ENCODE results near the gene SLC35E3. TPM values are rescaled to one million over a fixed set of nuclear protein-coding genes. Genes with fewer than 3 reads are reported as not detected.

Gene SLC35E3
- total RNA-seq, 1 experiment from 2014 or later = 4.9 TPM

- Histone ChIP-seq H3K9me2 (ENCODE audit: insufficient read depth) (no peaks in the 10 kb centered on the region), H3K4me1 (ENCODE audit: control insufficient read depth in 1 of 2, insufficient read depth in 2 of 2, low read length in 2 of 2) (peaks cover 8 to 12% of the 10 kb centered on the region in 2 experiments), H3K4me2 (ENCODE audit: low read length) (no peak overlapping the region), H3K4me3 (replicated peaks in 1 of 2; ENCODE audit: low read depth in 1 of 2, low read length in 2 of 2) (no peak overlapping the region), H3K36me3 (ENCODE audit: control insufficient read depth in 1 of 2, insufficient read depth in 2 of 2, low read length in 2 of 2) (no peaks in the 10 kb centered on the region), H3K9me3 (ENCODE audit: control insufficient read depth in 1 of 2, insufficient read depth in 1 of 2, low read depth in 1 of 2, low read length in 2 of 2) (no peaks in the 10 kb centered on the region), H3K79me2 (ENCODE audit: insufficient read depth, low read length) (no peaks in the 10 kb centered on the region), H3K27ac (ENCODE audit: low read depth, low read length) (no peak overlapping the region), H4K20me1 (ENCODE audit: insufficient read depth) (no peaks in the 10 kb centered on the region), H3K9ac (ENCODE audit: low read length) (no peak overlapping the region), H2AFZ (ENCODE audit: low read depth, low read length, poor library complexity, severe bottlenecking) (no peak overlapping the region), H3K27me3 (ENCODE audit: insufficient read depth, low read length) (no peaks in the 10 kb centered on the region)
- no peak for TF ChIP-seq EZH2phosphoT487 (IDR thresholded peaks at IDR 0.05; ENCODE audit: borderline replicate concordance)
- TF ChIP-seq, protein P1, sequence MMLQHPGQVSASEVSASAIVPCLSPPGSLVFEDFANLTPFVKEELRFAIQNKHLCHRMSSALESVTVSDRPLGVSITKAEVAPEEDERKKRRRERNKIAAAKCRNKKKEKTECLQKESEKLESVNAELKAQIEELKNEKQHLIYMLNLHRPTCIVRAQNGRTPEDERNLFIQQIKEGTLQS (IDR thresholded peaks at IDR 0.05) = no peak
- TF ChIP-seq EGR1 (IDR thresholded peaks at IDR 0.05; ENCODE audit: low read depth) = no peak
- TF ChIP-seq REST (IDR thresholded peaks at IDR 0.05; ENCODE audit: low read depth) = no peak
- TF ChIP-seq SIN3A (IDR thresholded peaks at IDR 0.05; ENCODE audit: low read depth) = no peak
- no peak for TF ChIP-seq FOSL1 (IDR thresholded peaks at IDR 0.05; ENCODE audit: low read depth)
- no peak for TF ChIP-seq CBX3 (IDR thresholded peaks at IDR 0.05; ENCODE audit: low read depth)
- no peak for TF ChIP-seq SP1 (IDR thresholded peaks at IDR 0.05; ENCODE audit: low read depth)
- TF ChIP-seq MAX (IDR thresholded peaks at IDR 0.05) = no peak
- TF ChIP-seq ZNF274 (IDR thresholded peaks at IDR 0.05; ENCODE audit: low read depth, low read length) = no peak
- TF ChIP-seq TCF7L2 (IDR thresholded peaks at IDR 0.05; ENCODE audit: borderline replicate concordance, extremely low read depth, insufficient read depth, insufficient read length) = no peak
- no peak for TF ChIP-seq EZH2 (IDR thresholded peaks at IDR 0.05)
- TF ChIP-seq YY1 (IDR thresholded peaks at IDR 0.05; ENCODE audit: extremely low read depth, insufficient replicate concordance, low read depth, low read length) = no peak
- TF ChIP-seq, protein P2, sequence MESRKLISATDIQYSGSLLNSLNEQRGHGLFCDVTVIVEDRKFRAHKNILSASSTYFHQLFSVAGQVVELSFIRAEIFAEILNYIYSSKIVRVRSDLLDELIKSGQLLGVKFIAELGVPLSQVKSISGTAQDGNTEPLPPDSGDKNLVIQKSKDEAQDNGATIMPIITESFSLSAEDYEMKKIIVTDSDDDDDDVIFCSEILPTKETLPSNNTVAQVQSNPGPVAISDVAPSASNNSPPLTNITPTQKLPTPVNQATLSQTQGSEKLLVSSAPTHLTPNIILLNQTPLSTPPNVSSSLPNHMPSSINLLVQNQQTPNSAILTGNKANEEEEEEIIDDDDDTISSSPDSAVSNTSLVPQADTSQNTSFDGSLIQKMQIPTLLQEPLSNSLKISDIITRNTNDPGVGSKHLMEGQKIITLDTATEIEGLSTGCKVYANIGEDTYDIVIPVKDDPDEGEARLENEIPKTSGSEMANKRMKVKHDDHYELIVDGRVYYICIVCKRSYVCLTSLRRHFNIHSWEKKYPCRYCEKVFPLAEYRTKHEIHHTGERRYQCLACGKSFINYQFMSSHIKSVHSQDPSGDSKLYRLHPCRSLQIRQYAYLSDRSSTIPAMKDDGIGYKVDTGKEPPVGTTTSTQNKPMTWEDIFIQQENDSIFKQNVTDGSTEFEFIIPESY (IDR thresholded peaks at IDR 0.05; ENCODE audit: extremely low read depth, insufficient replicate concordance, low read length) = no peak
- no peak for TF ChIP-seq CTCF (IDR thresholded peaks at IDR 0.05 in 2 of 3, conservative IDR thresholded peaks at IDR 0.05 in 1 of 3; ENCODE audit: borderline replicate concordance in 1 of 3, insufficient read depth in 1 of 3, low read depth in 2 of 3, low read length in 2 of 3)
- BruUV-seq (replicated peaks) = no TSS peak
- no peak for DNase-seq (ENCODE audit: low read depth, low spot score)
- intact Hi-C loops (cut with micrococcal nuclease) = no loop called here
- CTCF ChIA-PET = no interaction called here
- RAD21 ChIA-PET (ENCODE audit: low non-redundant PET in 1 of 2, low total read pairs in 2 of 2, uncharacterized antibody in 2 of 2, unreplicated experiment in 2 of 2) = no interaction called here
- POLR2A ChIA-PET = no interaction called here
- ATAC-seq = no peak
Observed at GRCh38 chr12:68785823-68786222, 39.8 kb downstream of the SLC35E3 start.

All from HCT116 (cell line).